ENCODE measurements around the gene GALNT16. TPM values are rescaled to one million over a fixed set of nuclear protein-coding genes. Genes with fewer than 3 reads are reported as not detected.

Gene GALNT16
- total RNA-seq, 1 experiment from 2014 or later: 4.0 TPM

DNA sequence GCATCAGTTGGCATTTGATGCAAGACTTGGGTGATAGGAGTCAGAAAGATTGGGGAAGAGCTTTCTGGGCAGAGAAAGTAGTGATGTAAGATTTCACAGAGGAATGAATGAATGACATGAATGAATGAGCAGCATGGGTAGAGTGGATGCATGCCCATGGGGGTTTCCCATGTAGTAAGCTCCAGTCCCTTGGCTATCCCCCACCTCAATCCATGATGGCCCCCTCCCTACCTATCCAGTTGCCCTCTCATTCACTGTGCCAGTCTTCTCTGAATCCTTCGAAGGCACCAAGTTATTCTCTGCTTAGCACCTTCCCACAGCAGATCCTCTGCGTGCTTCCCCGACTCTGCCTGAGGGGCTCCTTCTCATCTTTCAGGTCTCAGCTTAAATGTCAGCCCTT lies 106.1 kb downstream of the GALNT16 start:
- H3K9me3 Mint-ChIP-seq (ENCODE audit: low read depth, unreplicated experiment): no peaks in the 10 kb centered on the region
- no peak for DNase-seq
- H3K27ac Mint-ChIP-seq (ENCODE audit: unreplicated experiment): no peak overlapping the region
- CTCF ChIA-PET: no interaction called here
- no peaks in the 10 kb centered on the region for H3K4me1 Mint-ChIP-seq (ENCODE audit: low read depth, unreplicated experiment)
- H3K27me3 Mint-ChIP-seq (ENCODE audit: unreplicated experiment): no peaks in the 10 kb centered on the region
- intact Hi-C loops (cut with micrococcal nuclease; ENCODE audit: unreplicated experiment): no loop called here
- TF ChIP-seq CTCF (IDR thresholded peaks at IDR 0.05; ENCODE audit: unreplicated experiment): no peak
- no TSS peak for BruUV-seq (replicated peaks)
- no peak overlapping the region for H3K4me3 Mint-ChIP-seq (ENCODE audit: low read depth, unreplicated experiment)
- no peaks in the 10 kb centered on the region for H3K36me3 Mint-ChIP-seq (ENCODE audit: insufficient read depth, unreplicated experiment)

DNA sequence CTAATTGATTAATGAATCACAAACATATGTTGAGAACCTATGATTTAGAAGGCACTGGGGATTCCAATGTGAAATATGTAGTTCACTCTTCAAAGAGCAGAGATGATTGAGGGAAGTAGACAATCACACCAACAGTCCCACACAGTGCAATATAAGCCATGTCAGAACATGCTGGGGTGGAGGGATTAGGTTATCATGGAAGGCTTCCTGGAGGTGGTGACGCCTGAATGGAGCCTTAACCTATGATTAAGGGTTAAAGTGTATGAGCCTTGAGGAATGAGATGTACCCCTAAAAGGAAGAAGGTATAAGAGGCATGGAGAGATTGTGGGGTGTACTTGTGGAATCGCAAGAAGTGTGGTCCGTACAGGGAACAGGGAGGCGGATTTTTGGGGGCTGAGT lies 106.8 kb downstream of the GALNT16 start:
- intact Hi-C loops (cut with micrococcal nuclease; ENCODE audit: unreplicated experiment): no loop called here
- H3K4me3 Mint-ChIP-seq (ENCODE audit: low read depth, unreplicated experiment): no peak overlapping the region
- CTCF ChIA-PET: no interaction called here
- no peaks in the 10 kb centered on the region for H3K27me3 Mint-ChIP-seq (ENCODE audit: unreplicated experiment)
- no TSS peak for BruUV-seq (replicated peaks)
- no peaks in the 10 kb centered on the region for H3K4me1 Mint-ChIP-seq (ENCODE audit: low read depth, unreplicated experiment)
- TF ChIP-seq CTCF (IDR thresholded peaks at IDR 0.05; ENCODE audit: unreplicated experiment): no peak
- DNase-seq: no peak
- no peaks in the 10 kb centered on the region for H3K36me3 Mint-ChIP-seq (ENCODE audit: insufficient read depth, unreplicated experiment)
- no peak overlapping the region for H3K27ac Mint-ChIP-seq (ENCODE audit: unreplicated experiment)
- H3K9me3 Mint-ChIP-seq (ENCODE audit: low read depth, unreplicated experiment): no peaks in the 10 kb centered on the region

- H3K27ac Mint-ChIP-seq (ENCODE audit: unreplicated experiment): no peak overlapping the region
- no peak overlapping the region for H3K4me3 Mint-ChIP-seq (ENCODE audit: low read depth, unreplicated experiment)
- no peak for DNase-seq
- BruUV-seq (replicated peaks): no TSS peak
- no peaks in the 10 kb centered on the region for H3K9me3 Mint-ChIP-seq (ENCODE audit: low read depth, unreplicated experiment)
- H3K36me3 Mint-ChIP-seq (ENCODE audit: insufficient read depth, unreplicated experiment): no peaks in the 10 kb centered on the region
- no peaks in the 10 kb centered on the region for H3K27me3 Mint-ChIP-seq (ENCODE audit: unreplicated experiment)
- H3K4me1 Mint-ChIP-seq (ENCODE audit: low read depth, unreplicated experiment): no peaks in the 10 kb centered on the region
- CTCF ChIA-PET: no interaction called here
- intact Hi-C loops (cut with micrococcal nuclease; ENCODE audit: unreplicated experiment): no loop called here
- TF ChIP-seq CTCF (IDR thresholded peaks at IDR 0.05; ENCODE audit: unreplicated experiment): no peak
Measured at GRCh38 chr14:69368381-69368780, 108.4 kb downstream of the GALNT16 start.

GRCh38 chr14:69370061-69370460 lies 110.1 kb downstream of the GALNT16 start:
- DNase-seq: no peak
- no peaks in the 10 kb centered on the region for H3K9me3 Mint-ChIP-seq (ENCODE audit: low read depth, unreplicated experiment)
- intact Hi-C loops (cut with micrococcal nuclease; ENCODE audit: unreplicated experiment): no loop called here
- no peak for TF ChIP-seq CTCF (IDR thresholded peaks at IDR 0.05; ENCODE audit: unreplicated experiment)
- H3K36me3 Mint-ChIP-seq (ENCODE audit: insufficient read depth, unreplicated experiment): peaks cover 4% of the 10 kb centered on the region
- no peak overlapping the region for H3K4me3 Mint-ChIP-seq (ENCODE audit: low read depth, unreplicated experiment)
- BruUV-seq (replicated peaks): no TSS peak
- H3K27me3 Mint-ChIP-seq (ENCODE audit: unreplicated experiment): no peaks in the 10 kb centered on the region
- no peaks in the 10 kb centered on the region for H3K4me1 Mint-ChIP-seq (ENCODE audit: low read depth, unreplicated experiment)
- H3K27ac Mint-ChIP-seq (ENCODE audit: unreplicated experiment): no peak overlapping the region
- CTCF ChIA-PET: no interaction called here

All from Calu3 (cell line).